DND-41 (cell line): ENCODE results near the gene PRSS3.
A peak's percentile ranks its signal among the peaks of the same experiment; 100 is the strongest.

Experiments
- ATAC-seq: fragments of 200-7000 bp; cut with Tn5 transposase; 3 replicates; pipeline ENCODE4 v1.9.1; 2021; ENCODE audit warnings: low read depth; ENCODE audit not compliant: insufficient read depth
- DNase-seq: peaks from one replicate; pipeline ENCODE4 v3.0.0-alpha.2; 2020
- H2AFZ ChIP-seq: 2 replicates; pipeline ENCODE4 v1.6.0; 2012; ENCODE audit warnings: low read depth, low read length
- H3K27ac ChIP-seq: 2 replicates; pipeline ENCODE4 v1.5.1; 2012; ENCODE audit warnings: low read length, inconsistent platforms
- H3K27me3 ChIP-seq: fragments of 200-600 bp; sonication (generic); 2 replicates; pipeline ENCODE4 v1.6.0; 2012; ENCODE audit warnings: low read length, mild to moderate bottlenecking, inconsistent platforms; ENCODE audit not compliant: insufficient read depth, poor library complexity
- H3K36me3 ChIP-seq: 2 replicates; pipeline ENCODE4 v1.5.1; 2012; ENCODE audit warnings: low read length, inconsistent platforms; ENCODE audit not compliant: insufficient read depth
- H3K4me1 ChIP-seq: 2 replicates; pipeline ENCODE4 v1.5.1; 2012; ENCODE audit warnings: mild to moderate bottlenecking, low read length; ENCODE audit not compliant: insufficient read depth
- H3K4me2 ChIP-seq: 2 replicates; pipeline ENCODE4 v1.6.0; 2012; ENCODE audit warnings: mild to moderate bottlenecking, moderate library complexity, low read length, inconsistent platforms; ENCODE audit not compliant: insufficient read depth
- H3K4me3 ChIP-seq, 2 experiments: fragments of 200-600 bp in 1 of 2; shearing (Covaris generic) in 1 of 2; 2 replicates each; pipeline ENCODE4 v1.5.1; 2012 to 2016; ENCODE audit warnings: inconsistent platforms in 2 of 2, low read length in 2 of 2, mild to moderate bottlenecking in 2 of 2, low read depth in 1 of 2, moderate library complexity in 1 of 2
- H3K79me2 ChIP-seq: 2 replicates; pipeline ENCODE4 v1.6.0; 2012; ENCODE audit warnings: low read length, inconsistent platforms; ENCODE audit not compliant: insufficient read depth
- H3K9ac ChIP-seq: 2 replicates; pipeline ENCODE4 v1.6.0; 2012; ENCODE audit warnings: low read depth, mild to moderate bottlenecking, inconsistent platforms, low read length, moderate library complexity
- H3K9me3 ChIP-seq: 2 replicates; pipeline ENCODE4 v1.5.1; 2012; ENCODE audit warnings: low read length, moderate library complexity, mild to moderate bottlenecking, inconsistent platforms; ENCODE audit not compliant: insufficient read depth, severe bottlenecking
- H4K20me1 ChIP-seq: 2 replicates; pipeline ENCODE4 v1.6.0; 2012; ENCODE audit warnings: low read length; ENCODE audit not compliant: insufficient read depth
- EZH2 ChIP-seq: IDR thresholded peaks from 3 replicates; pipeline ENCODE4 v1.6.1; 2012; ENCODE audit warnings: borderline replicate concordance, low read depth, mild to moderate bottlenecking, moderate library complexity, low read length, inconsistent platforms; ENCODE audit not compliant: severe bottlenecking
- TF ChIP-seq, protein P1 (sequence below): IDR thresholded peaks from 2 replicates; pipeline ENCODE4 v1.5.1; 2012; ENCODE audit warnings: borderline replicate concordance, low read length, moderate library complexity, mild to moderate bottlenecking; ENCODE audit not compliant: poor library complexity, severe bottlenecking; ENCODE audit errors: extremely low read depth

PRSS3 gene

DNA sequence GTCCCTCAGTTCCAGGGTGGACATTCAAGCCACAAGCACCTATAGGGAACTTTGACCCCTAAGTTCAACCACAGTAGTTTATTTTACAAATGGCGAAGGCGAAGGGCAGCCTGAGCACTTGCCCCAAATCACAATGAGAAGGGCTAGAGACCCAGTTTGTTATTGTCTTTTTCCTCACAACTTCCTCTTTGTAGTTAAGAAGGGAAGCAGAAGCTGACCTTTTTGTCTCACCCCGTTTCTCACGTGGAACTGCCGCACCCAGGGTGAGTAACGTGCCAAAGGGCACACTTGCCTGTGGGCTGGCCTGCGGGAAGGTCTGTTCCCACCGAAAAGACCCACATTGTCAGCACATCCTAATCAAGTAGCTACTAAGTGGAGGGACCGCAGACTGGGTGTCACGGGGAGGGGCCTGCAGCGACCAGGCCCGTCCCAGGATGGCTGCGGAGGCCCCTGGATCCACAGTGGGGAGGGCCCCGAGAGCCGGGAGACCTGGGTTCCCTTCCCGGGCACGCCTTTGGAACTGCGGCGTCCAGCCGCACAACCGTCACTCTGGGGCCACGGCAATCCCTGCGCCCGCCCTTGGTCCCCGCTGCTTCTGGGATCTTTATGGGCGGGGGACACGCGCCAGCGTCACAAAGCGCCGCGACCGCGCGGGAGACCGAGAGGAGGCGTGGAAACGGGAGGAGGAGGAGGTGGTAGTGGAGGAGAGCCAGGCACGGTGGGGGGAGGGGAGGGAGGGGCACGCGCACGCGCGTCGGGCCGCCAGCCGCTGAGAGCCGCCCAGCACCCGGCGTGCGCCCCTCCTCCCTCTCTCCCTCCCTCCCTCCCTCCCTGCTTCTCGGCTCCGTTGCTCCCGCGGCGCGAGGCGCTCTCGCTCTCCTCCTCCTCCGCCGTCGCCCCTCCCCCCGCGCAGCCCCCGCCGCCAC is 21.2 kb downstream of the PRSS3 start, which contains the start of gene UBE2R2:
TSS of gene UBE2R2 (plus strand) at position 834 of the 926 bp plus-strand sequence. CDS start 598 bp downstream, outside the sequence.
- peaks cover 31% of the 10 kb centered on the region for H4K20me1 ChIP-seq
- peak; percentile 93 for DNase-seq
- ATAC-seq, result peak; percentile 76
- H3K4me1 ChIP-seq, result peaks cover 39% of the 10 kb centered on the region
- TF ChIP-seq, protein P1, sequence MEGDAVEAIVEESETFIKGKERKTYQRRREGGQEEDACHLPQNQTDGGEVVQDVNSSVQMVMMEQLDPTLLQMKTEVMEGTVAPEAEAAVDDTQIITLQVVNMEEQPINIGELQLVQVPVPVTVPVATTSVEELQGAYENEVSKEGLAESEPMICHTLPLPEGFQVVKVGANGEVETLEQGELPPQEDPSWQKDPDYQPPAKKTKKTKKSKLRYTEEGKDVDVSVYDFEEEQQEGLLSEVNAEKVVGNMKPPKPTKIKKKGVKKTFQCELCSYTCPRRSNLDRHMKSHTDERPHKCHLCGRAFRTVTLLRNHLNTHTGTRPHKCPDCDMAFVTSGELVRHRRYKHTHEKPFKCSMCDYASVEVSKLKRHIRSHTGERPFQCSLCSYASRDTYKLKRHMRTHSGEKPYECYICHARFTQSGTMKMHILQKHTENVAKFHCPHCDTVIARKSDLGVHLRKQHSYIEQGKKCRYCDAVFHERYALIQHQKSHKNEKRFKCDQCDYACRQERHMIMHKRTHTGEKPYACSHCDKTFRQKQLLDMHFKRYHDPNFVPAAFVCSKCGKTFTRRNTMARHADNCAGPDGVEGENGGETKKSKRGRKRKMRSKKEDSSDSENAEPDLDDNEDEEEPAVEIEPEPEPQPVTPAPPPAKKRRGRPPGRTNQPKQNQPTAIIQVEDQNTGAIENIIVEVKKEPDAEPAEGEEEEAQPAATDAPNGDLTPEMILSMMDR, result no peak
- TF ChIP-seq EZH2, result no peak
- peak within 1 kb of the TSS; percentile 88 for H3K4me2 ChIP-seq
- peaks cover 53% of the 10 kb centered on the region for H3K79me2 ChIP-seq
- no peaks in the 10 kb centered on the region for H3K9me3 ChIP-seq
- peak within 1 kb of the TSS; percentile 95 to 99 for H3K4me3 ChIP-seq
- peak within 1 kb of the TSS; percentile 97 for H2AFZ ChIP-seq
- peak within 1 kb of the TSS; percentile 97 for H3K9ac ChIP-seq
- H3K27ac ChIP-seq, result peak within 1 kb of the TSS; percentile 98
- H3K36me3 ChIP-seq, result peaks cover 4% of the 10 kb centered on the region; the same call in 1 of the 2 replicates
- H3K27me3 ChIP-seq, result no peaks in the 10 kb centered on the region

DNA sequence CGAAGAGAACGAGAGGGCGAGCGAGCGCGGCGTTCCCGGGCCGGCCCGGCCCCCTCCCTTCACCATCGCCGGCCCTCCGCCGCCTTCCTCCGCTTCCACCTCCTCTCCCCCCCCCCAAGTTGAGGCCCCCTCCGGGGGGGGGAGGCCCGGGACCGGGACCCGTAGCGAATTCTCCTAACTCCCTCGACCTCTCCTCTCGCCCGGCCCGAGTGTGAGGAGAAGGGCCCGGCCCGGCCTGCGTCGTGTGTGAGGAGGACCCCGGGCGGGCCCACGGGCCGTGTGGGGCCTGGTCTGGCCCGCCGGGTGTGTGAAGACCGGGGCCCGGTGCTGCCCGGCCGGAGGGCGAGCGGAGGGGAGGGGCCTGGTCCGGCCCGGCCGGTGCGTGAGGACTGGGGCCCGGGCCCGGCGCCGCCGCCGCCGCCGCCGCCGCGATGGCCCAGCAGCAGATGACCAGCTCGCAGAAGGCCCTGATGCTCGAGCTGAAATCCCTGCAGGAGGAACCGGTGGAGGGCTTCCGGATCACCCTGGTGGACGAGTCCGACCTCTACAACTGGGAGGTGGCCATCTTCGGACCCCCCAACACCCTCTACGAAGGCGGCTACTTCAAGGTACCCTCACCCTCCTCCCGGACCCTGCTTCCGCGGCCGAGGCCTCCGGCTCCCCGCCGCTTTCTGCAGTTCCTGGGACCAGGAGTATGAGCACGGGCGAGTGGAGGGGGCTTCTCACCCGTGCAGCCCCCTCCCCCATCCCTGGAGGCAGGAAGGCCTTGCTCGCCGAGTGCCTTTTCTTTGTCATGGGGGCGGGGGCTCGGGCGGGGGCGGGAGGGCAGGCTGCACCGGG is 22.2 kb downstream of the PRSS3 start:
- Histone ChIP-seq H3K9me3 (no peaks in the 10 kb centered on the region), H4K20me1 (peaks cover 35% of the 10 kb centered on the region), H3K27me3 (no peaks in the 10 kb centered on the region), H2AFZ (peak overlapping the region; percentile 78), H3K9ac (peak overlapping the region; percentile 97), H3K4me3 (peak overlapping the region; percentile 95 to 99; a peak in 3 of 4 replicates), H3K27ac (peak overlapping the region; percentile 98), H3K4me1 (peaks cover 39% of the 10 kb centered on the region), H3K79me2 (peaks cover 63% of the 10 kb centered on the region), H3K36me3 (peaks cover 4% of the 10 kb centered on the region; the same call in 1 of the 2 replicates), H3K4me2 (peak overlapping the region; percentile 70)
- TF ChIP-seq, protein P1, result peak; percentile 14
- no peak for TF ChIP-seq EZH2
- ATAC-seq, result peak; percentile 50
- DNase-seq, result peak; percentile 77

DNA sequence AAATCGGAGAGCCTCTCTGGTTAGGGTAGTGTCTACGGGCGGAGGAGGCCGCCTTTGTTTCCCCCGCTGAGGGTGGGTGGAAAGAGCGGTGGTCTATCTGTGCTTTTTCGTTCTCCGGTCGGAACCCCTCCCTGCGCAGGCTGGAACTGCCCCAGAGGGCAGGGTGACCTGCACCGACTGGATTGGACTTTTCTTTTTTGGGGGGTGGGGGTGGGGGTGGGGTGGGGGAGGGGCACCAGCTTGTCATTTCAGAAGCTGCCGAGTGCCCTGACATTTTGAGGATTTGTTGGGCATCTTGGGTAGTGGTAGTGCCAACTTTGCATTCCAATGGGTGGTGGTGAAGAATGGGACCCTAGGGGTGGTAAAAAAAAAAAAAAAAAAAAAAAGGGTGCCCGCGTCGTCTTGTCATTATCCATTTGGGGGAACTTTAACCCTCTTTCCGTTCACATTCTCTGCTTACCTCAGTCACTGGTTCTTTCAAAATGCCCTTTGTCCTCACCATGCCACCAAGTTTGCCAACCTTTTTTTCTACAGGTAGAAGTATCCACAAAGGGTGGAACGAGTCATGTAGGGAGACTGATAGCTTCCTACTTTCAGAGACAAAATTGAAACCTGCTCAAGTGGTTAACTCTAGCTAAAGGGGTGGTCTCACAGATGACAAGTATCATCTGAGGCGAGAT is 22.9 kb downstream of the PRSS3 start:
- Histone ChIP-seq H3K4me2 (peak overlapping the region; percentile 70), H3K79me2 (peaks cover 70% of the 10 kb centered on the region), H3K27me3 (no peaks in the 10 kb centered on the region), H3K4me3 (peak overlapping the region; percentile 95 to 99; a peak in 3 of 4 replicates), H3K4me1 (peaks cover 39% of the 10 kb centered on the region), H2AFZ (no peak overlapping the region), H4K20me1 (peaks cover 38% of the 10 kb centered on the region), H3K27ac (peak overlapping the region; percentile 98), H3K36me3 (peaks cover 4% of the 10 kb centered on the region; the same call in 1 of the 2 replicates), H3K9ac (peak overlapping the region; percentile 97), H3K9me3 (no peaks in the 10 kb centered on the region)
- TF ChIP-seq, protein P1, result no peak
- TF ChIP-seq EZH2, result no peak
- peak; percentile 15 for DNase-seq
- no peak for ATAC-seq
